A549 (cell line): ENCODE results near the gene SPPL3.

Experiments used
- TF ChIP-seq, protein P1 (sequence below): fragments of 150-350 bp; IDR thresholded peaks from 2 replicates; pipeline ENCODE4 v1.6.1; 2014; ENCODE audit warnings: low read depth, mild to moderate bottlenecking, low read length
- TF ChIP-seq, protein P2 (sequence below): fragments of 250-450 bp; sonication (Bioruptor Pico); IDR thresholded peaks from 2 replicates; pipeline ENCODE4 v1.5.0; 2021; ENCODE audit warnings: mild to moderate bottlenecking, moderate library complexity, borderline replicate concordance

DNA sequence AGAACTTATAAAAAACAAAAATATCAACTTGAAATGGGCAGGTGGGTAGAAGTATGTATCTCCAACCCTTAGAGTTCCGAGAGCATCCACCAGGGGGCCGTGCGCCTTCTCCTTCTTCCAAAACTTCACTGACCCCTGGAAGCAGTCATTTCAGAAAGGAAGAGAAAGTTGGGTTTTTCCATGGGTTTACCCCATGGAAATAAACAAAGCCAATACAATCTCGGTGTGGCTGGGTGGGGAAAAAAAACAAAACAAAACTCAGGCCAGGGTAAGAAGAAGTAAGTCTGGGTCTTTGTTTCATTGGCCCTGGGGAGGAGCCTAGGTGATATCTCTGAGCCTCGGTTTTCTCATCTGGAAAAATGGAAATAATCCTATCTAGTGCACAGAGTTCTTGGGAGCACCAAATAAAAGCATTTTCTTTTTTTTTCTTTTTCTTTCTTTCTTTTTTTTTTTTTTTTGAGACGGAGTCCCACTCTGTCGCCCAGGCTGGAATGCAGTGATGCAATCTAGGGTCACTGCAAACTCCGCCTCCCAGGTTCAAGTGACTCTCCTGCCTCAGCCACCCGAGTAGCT, 40.6 kb upstream of the SPPL3 start:
- TF ChIP-seq, protein P1, sequence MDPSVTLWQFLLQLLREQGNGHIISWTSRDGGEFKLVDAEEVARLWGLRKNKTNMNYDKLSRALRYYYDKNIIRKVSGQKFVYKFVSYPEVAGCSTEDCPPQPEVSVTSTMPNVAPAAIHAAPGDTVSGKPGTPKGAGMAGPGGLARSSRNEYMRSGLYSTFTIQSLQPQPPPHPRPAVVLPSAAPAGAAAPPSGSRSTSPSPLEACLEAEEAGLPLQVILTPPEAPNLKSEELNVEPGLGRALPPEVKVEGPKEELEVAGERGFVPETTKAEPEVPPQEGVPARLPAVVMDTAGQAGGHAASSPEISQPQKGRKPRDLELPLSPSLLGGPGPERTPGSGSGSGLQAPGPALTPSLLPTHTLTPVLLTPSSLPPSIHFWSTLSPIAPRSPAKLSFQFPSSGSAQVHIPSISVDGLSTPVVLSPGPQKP, result no peak
- TF ChIP-seq, protein P2, sequence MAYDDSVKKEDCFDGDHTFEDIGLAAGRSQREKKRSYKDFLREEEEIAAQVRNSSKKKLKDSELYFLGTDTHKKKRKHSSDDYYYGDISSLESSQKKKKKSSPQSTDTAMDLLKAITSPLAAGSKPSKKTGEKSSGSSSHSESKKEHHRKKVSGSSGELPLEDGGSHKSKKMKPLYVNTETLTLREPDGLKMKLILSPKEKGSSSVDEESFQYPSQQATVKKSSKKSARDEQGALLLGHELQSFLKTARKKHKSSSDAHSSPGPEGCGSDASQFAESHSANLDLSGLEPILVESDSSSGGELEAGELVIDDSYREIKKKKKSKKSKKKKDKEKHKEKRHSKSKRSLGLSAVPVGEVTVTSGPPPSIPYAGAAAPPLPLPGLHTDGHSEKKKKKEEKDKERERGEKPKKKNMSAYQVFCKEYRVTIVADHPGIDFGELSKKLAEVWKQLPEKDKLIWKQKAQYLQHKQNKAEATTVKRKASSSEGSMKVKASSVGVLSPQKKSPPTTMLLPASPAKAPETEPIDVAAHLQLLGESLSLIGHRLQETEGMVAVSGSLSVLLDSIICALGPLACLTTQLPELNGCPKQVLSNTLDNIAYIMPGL (CRISPR knock-in tag), result no peak
